Left lobe of liver (tissue), 2 donors: ENCODE measurements around the gene STAT6. TPM values are rescaled to one million over a fixed set of nuclear protein-coding genes. Genes with fewer than 3 reads are reported as not detected.
"Not testable (repeated sequence)": the region's sequence is repeated elsewhere in the genome, so short reads cannot be mapped to it uniquely, and the experiment has no call there.

ENCODE experiments used
- ATAC-seq: fragments of 200-7000 bp; cut with Tn5 transposase; one replicate; pipeline ENCODE4 v1.9.1; 2020; ENCODE audit warnings: mild to moderate bottlenecking, moderate library complexity
- DNase-seq: peaks from one replicate; pipeline ENCODE4 v3.0.0-alpha.2; 2020; ENCODE audit warnings: low spot score
- total RNA-seq: library from RNA; stranded (reverse); gene quantifications from one replicate; pipeline ENCODE4 v1.2.1, GENCODE V29; 2021
- donor health status: DM: no; HTN: no; CAD: no; lungs with moderate emphysema.
- donor health status: DM: no; HTN: yes; CAD: no.

Gene STAT6
- total RNA-seq, 1 donor from 2014 or later, result 97.6 TPM

DNA sequence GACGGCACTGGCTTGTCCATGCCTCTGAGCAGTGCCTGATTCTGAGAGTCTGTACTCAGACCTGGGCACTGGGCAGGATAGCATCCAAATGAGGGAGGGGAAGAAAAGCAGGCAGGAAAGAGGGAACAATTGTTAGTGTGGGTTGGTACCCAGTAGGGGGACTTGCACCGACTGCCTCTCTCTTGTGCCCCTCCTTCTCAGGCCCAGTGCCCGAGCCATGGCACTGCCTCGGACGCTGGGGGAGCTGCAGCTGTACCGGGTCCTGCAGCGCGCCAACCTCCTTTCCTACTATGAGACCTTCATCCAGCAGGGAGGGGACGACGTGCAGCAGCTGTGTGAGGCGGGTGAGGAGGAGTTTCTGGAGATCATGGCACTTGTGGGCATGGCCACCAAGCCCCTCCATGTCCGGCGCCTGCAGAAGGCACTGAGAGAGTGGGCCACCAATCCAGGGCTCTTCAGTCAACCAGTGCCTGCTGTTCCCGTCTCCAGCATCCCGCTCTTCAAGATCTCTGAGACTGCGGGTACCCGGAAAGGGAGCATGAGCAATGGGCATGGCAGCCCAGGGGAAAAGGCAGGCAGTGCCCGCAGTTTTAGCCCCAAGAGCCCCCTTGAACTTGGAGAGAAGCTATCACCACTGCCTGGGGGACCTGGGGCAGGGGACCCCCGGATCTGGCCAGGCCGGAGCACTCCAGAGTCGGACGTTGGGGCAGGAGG is 20.1 kb downstream of the STAT6 start:
- ATAC-seq, result no peak
- no peak for DNase-seq

DNA sequence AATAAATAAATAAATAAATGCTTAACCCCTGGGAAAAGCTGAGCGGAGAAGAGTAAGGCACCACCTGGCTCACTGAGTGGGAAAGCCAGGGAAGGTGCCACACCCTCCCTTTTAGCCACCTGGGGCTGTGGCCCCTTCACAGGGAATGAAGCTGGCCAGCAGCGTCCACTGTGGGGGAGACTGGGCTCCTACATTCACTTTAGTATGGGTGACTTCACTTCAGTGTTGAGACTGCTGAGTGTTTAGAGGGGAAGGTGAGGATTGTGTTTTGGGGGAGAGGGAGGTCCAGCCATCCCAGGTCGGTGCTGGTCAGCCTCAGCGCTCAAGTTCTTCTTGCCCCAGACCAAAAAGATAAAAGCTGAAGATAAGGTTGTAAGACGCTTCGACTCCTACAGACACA is 20.7 kb downstream of the STAT6 start:
- ATAC-seq (no peak), DNase-seq (no peak)

DNA sequence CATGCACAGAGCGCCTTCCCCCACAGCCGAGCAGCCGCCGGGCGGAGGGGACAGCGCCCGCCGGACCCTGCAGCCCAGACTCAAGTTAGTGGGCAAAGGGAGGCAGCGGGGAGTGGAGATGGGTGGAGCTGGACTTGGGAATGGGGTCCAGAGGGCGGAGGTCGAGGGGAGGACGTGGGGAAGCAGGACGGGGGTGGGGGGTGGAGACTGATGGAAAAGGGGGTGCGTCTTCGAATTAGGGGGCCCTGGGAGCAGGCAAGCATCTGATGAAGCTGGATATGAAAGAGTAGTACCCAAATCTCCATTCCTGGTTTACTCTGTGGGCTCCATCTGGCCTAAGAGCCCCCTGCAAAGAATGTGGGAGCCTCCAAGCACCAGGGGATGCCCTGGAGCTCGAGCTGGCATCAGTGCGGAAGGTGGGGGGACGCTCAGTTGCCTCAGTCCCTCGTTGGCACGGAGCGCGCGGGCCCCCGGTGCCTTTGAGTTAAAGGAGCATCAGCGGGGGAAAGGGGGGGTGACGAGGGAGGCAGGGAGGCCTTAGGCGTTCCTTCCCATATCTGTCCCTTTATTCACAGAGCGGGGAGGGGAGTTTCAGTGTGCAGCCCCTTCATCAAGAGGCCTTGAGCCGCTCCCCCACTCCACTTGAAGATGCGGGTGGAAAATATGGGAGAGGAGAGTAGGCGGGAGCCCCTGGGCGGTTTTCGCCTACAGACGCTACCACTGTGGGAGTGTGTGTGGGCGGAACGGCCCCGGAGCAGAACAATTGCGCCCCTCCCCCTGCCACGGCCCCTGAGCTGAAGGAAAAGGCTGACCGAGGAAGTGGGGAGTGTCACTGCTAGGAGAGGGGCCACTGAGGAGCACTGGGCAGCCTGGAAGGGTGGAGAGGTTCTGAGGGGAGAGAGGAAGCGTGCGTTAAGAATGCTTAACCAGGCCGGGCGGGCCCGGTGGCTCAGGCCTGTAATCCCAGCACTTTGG is 21.6 kb downstream of the STAT6 start:
- ATAC-seq, result peak; percentile 13
- DNase-seq, result peak; percentile 80

DNA sequence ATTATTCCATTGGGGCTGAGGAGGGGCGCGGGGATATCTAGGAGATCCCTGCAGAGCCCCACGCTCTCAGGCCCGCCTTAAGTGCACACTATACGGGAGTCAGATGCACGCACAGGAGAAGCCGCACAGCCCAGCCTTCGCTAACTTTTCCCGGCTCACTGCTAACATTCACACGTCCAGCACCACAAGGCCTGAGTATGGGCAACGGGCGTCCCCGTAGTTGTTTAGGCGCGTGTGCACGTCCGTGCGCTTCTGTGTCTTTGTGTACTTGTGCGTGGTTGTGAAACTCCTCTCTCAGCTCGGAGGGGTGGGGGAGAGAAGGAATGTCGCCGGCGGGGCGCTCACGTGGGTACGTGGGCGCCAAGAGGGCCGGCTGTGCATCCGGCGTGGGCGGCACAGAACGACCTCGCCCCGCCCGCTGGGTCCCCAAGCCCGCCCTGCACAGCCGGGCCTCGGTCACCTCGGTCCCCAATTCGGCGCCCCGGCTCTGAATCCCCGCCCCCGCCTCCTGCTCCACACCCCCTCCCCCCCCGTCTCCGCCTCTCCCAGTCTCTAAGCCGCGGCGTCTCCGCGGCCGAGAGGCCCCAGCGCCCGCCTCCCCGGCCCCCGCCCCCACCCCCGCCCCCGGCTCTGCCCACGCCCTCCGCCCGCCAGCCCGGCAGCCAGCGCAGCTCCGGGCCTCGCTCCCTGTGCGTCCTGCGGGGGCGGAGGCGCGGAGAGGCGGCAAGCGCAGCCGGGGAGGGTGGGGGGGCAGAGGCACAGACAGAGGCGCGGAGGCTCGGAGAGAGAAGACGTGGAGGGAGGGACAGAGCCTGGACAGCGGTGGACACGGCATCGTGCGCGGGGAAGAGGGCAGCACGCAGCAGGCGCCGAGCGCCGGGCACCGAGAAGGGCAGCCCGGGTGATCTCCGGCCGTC is 22.6 kb downstream of the STAT6 start, which contains the start of gene NAB2:
Gene NAB2, plus strand, starts transcription at position 761 of the 917 bp plus-strand sequence. CDS start 158 bp downstream, outside the sequence.
- DNase-seq (peak; percentile 97), ATAC-seq (peak; percentile 72)

DNA sequence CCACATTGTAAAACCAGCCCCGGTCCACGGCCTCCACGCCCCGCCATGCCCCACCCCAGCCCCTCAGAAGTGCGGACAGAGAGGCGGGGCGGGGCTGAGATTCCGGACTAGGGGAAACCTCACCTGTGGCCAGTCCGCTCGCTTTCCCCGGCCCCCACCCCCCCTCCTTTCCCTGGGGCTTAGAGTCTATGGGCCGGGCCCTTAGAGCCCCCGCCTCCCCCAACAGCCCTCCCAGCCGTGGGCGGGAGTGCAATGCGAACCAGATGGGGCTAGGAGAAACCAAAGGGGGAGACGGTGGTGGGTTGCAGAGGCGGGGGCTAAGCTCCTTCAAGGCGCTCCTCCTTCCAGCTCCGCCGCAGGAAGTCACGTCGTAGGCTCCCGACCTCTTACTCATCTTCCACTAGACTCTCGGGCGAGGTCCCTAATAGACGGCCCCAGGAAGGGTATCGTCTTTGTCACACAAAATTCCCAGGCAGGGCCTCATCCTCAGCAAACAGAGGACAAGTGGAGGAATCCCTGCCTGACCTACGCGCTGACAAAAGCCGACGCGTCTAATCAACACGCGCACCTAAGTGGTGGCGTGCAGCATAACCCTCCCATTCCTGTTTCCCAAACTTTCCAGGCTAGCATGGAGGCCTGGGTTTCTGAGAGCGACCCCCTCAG is 23.3 kb downstream of the STAT6 start:
- ATAC-seq, result peak; percentile 49
- DNase-seq, result peak; percentile 86

DNA sequence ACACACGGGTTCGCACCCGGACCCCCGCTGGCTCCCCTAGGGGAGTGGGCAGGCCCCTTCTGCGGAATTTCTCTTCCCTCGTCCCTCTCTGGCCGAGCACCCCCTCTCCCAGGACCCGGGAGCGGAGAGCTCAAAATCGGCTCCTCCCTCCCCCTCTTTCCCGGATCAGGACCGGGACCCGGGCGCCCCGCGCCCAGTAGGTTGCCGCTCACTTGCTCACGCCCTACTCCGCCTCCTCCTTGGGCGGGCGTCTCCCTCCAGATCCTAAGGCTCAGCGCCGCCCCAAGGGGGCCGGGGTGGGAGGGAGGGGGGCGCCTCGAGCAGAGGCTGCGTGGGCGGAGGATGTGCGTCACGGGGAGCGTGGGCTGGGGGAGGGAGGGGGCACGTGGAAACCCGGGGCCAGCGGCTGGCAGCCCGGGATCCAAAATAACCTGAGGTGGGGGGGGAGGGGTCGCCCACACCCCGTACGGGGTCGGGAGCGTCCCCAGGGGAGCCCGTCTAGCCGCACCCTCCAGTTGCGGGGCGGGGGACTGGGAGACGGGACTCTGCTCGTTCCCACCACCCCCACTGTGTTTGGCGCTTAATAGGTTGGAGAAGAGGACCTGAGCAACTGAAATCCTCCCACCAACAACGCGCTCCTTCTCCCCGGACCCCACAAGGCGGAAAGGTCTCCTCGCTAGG is 24.0 kb downstream of the STAT6 start:
- peak; percentile 83 for DNase-seq
- ATAC-seq, result peak; percentile 35

DNA sequence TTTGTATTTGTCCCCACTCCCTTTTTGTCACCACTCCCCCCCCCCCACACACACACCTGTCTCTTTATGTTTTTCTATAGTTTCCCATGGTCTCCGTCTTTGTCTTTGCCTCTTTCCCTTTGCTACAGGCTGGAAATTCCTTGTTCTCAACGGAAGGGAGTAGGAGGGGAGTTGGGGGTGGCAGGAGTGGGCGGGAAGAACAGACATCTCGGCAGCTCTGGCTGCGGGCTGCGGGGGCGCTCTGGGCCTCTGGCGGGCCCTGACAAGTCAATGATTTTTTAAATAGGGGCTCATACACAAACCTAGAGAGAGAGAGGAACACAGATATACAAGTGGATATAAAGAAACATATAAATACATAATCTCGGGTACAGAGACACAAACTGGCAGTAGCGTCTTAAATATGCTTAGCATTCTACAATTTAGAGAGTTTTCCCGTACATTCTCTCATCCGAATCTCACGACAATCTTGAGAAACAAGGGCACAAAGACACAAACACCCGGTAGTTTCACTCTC is 24.6 kb downstream of the STAT6 start:
- DNase-seq, result no peak
- ATAC-seq, result no peak

DNA sequence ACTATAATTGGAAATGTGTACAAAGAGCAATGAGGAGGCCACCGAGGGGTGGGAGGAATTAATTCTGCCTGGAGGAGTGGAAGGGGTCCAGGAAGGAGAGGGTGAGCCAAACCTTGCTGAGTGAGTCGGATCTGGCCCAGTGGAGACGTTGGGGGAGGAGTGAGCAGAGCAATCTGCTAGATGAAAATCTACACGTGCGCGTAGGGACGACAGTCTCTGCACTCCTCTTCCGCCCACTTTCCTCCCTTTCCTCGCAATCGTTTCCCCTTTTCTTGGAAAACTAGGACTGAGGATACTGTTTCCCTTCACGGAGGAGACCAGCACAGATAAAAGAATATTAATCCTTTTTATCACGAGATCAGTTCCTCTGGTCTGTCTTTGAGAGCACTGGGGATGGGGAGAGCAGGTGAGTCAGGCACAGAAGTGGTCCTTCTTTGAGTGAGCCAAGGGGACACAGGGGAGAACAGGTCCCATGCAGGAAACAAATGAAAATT is 25.1 kb downstream of the STAT6 start:
- DNase-seq (no peak), ATAC-seq (no peak)

DNA sequence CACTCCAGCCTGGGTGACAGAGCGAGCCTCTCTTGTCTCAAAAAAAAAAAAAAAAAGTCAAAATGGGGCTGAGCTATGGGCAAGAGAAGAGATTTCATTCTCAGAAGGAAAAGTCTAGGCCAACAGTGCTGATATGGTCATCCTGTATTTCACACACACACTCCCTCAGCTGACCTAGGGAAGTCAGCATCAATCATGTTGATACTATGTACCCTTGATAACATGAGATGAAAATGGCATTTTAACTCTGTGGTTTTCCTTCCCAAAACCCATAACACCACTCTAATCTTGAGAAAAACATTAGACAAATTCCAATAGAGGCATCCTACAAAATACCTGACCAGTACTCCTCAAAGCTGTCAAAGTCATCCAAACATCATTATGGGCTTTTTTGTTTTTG is 30.3 kb downstream of the STAT6 start:
- DNase-seq (no peak), ATAC-seq (no peak)

DNA sequence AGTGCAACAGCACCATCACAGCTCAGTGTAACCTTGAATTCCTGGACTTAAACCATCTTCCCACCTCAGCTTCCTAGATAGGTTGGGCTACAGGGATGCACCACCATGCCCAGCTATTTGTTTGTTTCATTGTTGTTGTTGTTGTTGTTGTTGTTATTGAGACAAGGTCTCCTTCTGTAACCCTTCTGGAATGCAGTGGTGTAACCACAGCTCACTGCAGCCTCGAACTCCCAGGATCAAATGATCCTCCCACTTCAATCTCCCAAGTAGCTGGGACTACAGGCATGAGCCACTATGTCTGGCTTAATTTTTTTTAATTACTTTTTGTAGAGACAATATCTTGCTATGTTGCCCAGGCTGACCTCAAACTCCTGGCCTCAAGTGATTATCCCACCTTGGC is 31.3 kb downstream of the STAT6 start:
- no peak for ATAC-seq
- DNase-seq, result no peak

DNA sequence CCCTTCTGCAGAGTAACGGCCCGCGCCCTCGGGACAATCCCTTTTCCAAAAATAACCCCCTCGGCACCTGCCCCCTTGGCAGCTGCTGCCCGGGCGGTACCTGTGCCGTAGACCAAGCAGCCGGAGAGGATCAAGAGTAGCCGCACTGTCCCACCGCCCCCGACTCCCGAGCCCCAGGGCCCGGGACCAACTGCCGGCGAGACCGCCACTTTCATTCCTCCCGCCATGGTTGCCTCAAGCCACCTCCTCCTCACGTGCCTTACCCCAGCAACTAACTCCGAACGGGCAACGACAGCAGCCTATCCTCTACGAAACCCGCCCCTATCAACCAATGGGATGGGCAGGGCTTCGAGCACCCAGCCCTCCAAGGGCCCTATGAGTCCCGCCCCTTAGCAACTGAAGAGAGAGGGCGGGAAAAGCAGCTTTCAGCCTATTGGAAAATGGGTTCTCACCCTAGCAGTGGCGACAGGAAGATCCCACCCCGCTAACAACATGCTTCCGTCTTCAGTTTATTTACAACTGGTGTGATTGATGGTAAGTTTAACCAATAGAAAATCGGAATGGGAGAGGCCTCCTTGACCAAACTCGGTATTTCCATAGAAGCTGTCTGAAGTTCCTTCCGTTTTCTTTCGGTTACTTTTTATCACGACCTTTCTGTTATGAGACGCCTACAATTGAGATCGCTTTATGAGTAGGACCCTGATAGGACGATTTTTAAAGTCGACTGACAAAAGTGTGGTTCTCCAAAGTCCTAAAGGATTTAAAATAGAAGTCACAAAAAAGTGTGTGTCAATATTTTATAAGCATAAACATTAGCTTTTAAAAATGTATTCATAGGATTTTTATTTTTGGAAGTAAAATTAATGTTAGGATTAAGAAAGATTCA is 32.4 kb downstream of the STAT6 start, which contains the start of gene NEMP1:
Gene NEMP1, minus strand, starts transcription at position 273 of the 886 bp plus-strand sequence. Its CDS starts 46 bp downstream, at position 227.
- ATAC-seq (peak; percentile 99), DNase-seq (peak; percentile 97)

DNA sequence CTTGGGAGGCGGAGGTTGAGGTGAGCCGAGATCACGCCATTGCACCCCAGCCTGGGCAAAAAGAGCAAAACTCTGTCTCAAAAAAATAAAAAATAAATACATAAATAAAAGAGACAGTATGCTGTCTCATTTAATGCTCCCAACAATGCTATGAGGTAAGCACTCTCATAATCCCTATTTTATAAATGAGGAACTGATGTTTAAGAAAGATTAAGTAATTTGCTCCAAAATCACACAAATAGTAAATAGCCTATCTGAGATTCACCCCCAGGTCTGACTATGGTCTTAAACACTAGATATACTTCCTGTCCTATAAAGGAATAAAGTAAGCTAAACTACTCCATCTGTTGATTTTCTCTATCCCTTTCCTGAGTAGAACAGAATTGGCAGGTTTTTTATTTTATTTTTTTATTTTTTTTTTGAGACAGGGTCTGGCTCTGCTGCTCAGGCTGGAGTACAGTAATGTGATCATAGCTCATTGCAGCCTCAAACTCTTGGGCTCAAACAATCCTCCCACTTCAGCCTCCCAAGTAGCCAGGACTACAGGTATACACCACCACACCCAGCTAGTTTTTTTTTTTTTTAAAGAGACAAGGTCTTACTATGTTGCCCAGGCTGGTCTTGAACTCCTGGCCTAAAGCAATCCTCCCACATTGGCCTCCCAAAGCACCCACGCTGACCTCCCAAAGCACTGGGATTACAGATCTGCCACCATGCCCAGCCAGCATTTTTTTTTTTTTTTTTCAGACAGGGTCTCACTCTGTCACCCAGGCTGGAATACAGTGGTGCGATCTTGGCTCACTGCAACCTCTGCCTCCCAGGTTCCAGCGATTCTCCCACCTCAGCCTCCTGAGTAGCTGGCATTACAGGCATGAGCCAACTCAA is 37.4 kb downstream of the STAT6 start:
- not testable (repeated sequence) for ATAC-seq, DNase-seq

DNA sequence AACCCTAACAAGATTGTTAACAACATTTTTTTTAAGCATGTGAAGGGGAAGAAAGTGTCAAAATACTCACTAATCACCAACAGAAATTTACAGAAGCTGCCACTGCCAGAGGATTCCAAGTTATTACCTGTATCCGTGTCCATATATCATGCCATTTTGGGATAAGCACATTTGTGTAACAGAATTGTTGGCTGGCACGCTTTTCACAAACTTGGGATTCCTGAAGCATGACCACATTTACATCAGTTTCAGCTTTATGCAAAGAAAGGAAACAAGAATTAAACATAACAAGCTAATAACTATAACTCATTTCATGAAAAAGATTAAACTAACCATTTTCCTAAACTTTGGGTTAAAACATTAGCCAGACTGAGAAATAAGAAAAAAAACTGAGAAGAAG is 38.5 kb downstream of the STAT6 start:
- no peak for DNase-seq
- ATAC-seq, result no peak

DNA sequence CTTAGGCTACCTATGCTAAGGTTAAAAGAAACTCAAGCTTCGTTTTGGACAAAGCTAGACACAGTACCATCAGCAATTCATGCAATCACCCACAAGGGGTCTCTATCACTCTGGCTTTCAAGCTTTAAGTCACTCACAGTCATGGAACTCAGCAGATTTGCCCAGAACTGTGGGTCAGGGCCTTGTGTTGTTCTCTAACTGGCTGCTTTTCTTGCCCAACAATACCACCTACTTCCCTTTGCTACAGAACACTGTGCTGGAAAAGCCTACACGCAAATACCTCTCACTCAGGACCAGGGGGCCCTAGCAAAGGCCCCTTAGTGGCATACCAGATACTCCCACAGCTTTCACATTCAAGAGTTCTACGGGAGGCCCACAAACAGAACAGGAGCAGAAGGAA is 41.6 kb downstream of the STAT6 start:
- ATAC-seq, result peak; percentile 99
- DNase-seq, result peak; percentile 72

DNA sequence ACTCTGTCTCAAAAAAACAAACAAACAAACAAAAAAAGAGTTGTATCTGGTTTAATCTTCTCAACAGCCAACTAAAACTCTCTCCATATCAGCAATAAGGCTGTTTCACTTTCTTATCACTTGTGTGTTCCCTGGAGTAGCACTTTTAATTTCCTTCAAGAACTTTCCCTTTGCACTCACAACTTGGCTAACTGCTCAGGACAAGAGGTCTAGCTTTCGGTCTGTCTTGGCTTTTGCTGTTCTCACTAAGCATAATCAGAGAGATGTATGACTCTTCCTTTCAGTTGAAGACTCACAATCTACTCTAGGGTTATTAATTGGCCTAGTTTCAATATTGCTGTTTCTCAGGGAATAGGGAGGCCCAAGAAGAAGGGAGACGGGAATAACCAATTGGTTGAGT is 44.9 kb downstream of the STAT6 start:
- no peak for DNase-seq
- no peak for ATAC-seq

DNA sequence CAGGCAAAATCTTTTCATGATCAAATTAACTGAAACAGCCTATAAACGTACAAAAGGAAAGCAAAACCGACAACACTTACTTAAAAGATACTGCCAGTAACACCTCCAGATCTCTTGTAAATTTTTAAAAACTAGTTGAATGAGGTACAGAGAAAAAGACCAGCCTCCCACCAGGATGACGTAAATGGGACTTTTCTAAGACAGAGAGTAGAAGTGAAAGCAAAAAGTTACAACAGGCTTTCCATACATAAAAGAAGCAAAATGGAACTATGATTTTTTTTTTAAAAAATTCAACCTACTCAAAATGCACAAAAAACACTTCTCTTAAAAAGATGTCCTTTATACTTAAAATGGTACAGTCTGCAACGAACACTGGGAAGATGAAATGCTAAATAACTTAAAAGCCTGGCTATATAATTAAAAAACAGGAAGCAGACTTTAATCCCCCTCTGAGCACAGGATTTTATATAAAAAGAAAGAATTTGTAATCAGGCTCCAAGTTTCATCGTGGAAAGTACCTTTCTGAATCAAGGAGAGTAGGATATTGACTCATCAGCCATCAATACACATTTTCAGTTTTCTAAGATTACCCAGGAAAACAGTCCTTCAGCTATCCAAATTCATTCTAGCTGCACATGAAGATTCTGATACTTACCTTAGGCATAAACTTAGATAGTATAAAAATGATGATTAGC is 47.0 kb downstream of the STAT6 start:
- DNase-seq, result no peak
- no peak for ATAC-seq
